ENCODE results near the gene ACSS2.

The ACSS2 gene, protein sequence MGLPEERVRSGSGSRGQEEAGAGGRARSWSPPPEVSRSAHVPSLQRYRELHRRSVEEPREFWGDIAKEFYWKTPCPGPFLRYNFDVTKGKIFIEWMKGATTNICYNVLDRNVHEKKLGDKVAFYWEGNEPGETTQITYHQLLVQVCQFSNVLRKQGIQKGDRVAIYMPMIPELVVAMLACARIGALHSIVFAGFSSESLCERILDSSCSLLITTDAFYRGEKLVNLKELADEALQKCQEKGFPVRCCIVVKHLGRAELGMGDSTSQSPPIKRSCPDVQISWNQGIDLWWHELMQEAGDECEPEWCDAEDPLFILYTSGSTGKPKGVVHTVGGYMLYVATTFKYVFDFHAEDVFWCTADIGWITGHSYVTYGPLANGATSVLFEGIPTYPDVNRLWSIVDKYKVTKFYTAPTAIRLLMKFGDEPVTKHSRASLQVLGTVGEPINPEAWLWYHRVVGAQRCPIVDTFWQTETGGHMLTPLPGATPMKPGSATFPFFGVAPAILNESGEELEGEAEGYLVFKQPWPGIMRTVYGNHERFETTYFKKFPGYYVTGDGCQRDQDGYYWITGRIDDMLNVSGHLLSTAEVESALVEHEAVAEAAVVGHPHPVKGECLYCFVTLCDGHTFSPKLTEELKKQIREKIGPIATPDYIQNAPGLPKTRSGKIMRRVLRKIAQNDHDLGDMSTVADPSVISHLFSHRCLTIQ

DNA sequence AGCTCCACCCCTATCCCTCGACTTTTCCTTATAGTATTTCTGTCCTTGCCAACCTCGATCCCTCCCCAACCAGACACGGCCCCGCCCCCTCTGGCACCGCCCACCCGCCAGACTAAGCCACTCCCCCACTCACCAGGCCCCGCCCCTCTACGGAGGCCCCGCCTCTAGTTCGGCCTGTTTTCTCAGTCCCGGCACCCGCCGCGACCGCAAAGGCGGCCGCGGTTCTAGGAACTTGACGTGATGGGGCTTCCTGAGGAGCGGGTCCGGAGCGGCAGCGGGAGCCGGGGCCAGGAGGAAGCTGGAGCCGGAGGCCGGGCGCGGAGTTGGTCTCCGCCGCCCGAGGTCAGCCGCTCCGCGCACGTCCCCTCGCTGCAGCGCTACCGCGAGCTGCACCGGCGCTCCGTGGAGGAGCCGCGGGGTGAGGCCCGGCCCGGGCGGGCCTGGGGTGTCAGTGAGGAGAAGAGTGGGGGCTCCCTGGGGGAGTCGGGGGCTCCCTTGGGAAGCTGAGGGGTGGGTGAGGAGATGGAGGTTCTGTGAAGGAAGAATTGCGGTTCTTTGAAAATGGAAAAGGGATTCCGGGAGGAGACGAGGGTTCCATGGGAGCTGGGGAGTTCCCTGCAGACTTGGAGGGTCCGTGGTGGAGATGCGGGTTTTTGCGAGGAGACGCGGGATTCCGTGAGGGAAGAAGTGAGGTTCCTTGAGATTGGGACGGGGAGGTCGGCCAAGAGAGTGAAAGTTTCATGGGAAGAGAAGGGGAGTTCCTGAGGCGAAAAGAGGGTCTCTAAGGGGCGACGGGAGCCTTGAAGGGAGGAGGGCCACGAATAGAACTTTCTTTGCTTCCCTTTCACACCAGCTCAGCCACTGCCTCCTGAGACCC is at the start of gene ACSS2:
ACSS2 (plus strand) TSS at position 207 of the 877 bp plus-strand sequence; CDS start at position 241, 34 bp downstream.
- no peak for DNase-seq

DNA sequence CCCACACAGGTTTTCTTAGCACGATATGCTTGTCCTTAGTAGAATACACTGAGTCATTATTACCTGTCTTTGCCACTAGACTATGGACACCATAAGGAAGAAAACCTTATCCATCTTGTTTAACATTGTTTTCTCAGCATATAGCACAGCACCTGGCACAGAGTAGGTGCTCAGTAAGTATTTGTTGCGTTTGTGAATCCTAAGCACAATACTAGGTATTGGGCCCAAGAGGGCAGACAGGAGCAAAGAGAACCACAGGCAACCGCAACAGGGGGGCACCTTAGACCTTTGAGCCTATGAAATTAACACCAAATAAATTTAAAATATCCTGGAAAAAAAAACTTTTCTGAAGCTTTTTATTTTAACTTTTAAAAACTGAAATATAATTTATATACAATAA is 47.2 kb upstream of the ACSS2 start:
- no peak for DNase-seq

DNA sequence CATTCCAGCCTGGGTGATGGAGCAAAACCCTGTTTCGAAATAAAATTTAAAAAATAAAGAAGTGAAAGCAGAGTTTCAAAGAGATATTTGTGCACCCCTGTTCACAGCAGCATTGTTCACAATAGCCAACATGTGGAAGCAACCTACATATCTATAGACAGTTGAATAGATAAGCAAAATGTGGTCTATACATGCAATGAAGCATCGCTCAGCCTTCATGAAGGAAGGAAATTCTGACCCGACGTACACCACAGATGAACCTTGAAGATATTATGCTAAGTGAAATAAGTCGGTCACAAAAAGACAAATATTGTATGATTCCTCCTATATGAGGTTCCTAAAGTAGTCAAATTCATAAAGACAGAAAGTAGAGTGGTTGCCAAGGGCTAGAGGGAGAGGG is 44.5 kb upstream of the ACSS2 start:
- DNase-seq = no peak

DNA sequence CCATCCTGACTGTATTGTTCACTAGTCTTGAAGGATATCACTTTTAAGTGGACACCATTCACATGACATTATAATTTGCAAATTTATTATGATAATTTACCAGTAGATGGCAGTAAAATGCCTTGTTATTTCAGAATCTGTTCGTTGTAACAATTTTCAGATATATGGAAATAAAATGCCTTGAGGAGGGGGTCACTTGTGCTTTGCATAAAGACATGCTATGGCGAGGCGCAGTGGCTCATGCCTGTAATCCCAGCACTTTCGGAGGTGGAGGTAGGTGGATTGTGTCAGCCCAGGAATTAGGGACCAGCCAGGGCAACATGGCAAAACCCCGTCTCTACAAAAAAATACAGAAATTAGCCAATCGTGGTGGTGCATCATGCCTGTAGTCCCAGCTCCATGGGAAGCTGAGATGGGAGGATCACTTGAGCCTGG is 41.9 kb upstream of the ACSS2 start:
- DNase-seq = peak; percentile 58

DNA sequence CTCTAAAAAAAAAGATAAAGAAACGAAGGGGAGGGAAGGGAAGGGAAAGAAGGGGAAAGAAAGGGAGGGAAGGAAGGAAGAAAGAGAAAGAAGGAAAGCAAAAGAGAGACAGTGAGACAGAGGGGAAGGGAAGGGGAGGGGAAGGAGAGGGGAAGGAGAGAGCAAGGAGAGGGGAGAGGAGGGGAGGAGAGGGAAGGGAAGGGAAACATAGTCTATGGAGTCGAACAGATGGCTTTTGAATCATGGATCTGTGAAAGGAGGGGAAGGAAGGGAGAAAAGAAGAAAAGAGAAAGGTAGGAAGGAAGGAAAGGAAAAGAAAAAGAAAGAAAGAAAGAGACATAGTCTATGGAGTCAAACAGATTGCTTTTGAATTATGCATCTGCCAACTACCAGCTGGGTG is 34.3 kb upstream of the ACSS2 start:
- no peak for DNase-seq

DNA sequence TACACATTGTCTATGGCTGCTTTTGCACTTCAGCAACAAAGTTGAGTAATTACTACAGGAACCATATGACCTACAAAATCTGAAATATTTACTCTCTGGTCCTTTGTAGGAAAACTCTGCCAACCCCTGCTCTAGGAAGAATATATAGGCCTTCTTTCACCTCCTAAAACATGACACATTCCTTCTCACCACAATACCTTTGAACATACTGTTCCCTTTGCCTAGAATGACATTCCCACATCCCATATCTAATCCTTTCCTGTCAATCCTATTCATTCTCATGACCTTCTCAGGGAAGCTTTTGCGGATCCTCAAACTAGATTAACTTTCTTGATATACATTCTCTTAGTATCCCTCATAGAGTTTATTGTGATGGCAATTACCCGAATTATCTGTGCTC is 33.0 kb upstream of the ACSS2 start:
- DNase-seq = no peak

DNA sequence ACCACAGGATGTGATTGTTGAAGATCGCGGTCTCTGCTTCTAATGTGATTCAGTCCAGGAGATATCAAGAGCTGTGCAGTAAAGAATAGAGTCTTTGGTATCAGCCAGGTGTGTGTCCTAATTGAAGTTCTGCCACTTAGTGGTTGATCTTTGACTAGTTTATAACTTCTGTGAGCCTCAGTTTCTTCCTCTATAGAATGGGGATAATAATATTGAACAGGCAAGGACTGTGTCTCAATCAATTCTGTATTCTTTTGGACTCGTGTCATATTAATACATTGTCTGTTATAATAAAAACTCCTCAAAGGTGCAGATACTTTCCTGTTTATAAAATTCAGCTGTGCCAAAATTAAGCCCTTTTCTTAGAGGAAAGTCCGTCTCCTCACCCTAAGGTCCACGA is 27.8 kb upstream of the ACSS2 start:
- DNase-seq = no peak

DNA sequence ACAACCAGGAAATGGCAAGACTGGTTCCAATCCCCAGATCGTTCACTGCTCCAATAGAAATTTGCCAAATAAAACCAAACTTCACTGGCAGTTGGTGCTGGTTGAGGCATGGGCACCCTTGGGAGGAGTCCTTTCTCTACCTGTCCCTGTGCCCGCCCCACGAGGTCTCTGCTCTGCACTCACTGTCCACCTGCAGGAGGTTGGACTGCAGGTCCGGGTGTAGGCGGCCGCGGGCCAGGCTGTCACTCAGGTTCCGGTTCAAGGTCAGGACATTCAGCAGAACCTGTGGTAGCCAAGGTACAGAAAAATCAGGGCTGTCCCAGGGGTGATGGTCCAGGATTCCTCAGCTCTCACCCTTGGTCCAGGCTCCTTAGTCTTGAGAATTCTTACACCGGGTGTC is 26.6 kb upstream of the ACSS2 start:
- no peak for DNase-seq

DNA sequence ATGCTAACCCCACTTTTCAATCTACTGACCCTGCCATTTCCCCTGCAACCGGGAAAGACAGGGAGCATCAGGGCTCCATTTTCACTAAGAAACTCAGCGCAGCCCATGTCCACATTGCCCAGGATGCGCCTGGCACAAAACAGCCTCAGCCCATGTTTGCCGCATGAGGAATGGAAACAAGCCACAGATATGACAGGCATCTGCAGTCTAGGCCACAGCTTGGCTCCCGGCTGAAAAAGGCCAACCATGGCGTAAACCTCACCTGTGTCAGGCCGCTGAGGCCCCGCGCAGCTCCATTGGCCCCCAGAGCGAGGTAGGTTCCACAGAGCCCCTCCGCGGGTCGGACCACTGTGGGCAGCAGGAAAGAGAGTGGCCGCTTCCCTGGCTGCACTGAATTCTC is 25.4 kb upstream of the ACSS2 start:
- no peak for DNase-seq

DNA sequence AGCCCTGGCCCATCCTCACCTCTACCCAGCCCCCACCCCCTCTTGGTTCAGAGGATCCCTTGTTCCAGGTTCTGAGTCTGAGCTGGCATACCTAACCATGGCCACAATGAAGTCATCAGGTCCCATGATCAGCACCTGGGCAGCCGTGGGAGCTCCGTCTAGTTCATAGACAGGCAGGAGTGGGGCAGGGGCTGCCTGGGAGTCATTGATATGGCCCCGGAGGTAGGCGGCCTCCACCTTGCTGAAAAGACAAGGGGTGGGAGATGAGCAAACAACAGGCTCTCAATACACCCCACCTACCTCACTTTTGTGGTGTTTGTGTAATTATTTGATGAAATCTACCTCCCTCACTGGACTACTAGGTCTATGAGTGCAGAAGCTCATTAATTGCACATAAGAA is 24.1 kb upstream of the ACSS2 start:
- DNase-seq = no peak

DNA sequence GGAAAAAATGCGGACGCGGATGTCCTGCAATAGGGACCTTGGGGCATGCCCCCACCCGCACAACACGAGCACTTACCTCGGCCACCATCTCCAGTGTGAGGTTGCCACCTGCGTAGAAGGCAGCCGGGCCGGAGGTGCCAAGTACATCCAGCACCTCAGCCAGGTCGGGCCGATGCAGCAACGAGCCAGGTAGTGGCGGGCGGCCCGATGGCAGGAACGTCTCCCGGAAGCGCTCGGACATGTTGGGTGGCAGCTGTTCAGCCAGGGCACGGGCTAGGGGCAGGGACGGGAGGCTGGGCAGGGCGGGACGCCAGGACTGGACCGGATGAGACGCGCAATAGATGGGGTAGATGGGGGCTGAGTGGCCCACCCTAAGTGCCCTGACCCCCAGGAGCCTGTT is 17.0 kb upstream of the ACSS2 start:
- no peak for DNase-seq

DNA sequence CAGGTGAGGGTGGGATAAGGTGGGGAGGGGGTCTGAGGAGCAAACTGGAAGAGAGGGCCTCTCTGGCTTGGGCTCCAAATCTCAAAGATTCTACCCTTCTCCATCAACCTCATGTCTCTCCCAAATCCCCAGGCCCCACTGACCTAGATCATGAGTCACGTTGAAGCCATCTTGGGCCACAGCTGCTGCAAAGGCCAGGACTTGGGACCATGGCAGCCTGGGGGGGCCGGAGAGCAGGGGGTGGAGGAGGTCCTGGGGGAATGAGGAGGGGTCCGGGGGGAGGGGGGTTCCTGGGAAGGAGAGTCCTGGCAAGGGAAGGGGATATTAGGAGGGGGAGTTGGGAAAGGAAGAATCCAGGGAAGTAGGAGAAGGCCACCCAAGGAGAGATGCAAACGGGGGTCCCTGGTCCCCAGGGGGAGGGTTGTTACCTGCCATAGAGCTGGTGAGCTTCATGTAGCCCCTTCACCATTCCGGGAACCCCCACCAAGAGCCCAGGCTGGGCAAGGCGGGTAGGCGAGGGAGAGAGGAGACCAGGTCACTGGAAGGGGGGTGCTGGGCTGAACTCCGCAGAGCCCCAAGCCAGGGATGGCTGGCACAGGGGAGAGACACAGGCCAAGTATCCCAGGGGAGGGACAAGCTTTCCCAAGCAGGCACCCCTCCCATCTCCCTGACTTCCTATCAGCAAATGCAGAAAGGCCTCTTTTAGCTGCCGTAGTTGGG is 16.4 kb upstream of the ACSS2 start:
- DNase-seq = no peak

DNA sequence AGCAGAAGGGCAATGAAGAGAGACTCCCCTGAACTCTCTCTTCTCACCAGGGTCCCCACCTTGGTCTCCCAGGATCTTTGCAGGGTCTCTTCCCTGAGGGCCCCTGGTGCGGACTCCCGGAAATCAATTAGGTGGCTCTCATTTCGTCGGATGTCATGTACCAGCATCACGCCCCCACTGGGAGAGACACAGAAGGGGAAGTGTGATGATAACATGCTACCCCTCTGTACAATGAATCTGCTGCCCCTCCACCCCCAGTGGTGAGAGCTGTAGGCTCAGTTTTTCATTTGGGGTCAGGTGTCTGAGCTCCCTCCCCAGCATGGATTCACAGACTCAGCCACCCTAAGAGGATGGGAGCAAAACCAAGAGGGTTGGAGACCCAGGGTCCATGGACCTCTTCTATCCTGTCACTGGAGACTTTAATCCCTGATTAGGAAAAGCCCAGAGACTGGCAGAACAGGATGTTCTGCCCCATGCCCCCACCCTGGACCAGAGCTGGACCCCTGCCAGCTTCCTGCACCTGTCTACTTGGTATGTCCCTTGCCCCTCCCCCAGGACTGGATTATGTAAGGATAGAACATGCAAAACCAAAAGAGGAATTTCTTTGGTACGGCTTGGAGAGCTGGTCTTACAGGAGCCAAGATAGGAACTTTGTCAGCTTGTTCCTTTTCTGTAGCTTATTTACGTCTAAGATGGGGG is 14.9 kb upstream of the ACSS2 start:
- peak; percentile 72 for DNase-seq

DNA sequence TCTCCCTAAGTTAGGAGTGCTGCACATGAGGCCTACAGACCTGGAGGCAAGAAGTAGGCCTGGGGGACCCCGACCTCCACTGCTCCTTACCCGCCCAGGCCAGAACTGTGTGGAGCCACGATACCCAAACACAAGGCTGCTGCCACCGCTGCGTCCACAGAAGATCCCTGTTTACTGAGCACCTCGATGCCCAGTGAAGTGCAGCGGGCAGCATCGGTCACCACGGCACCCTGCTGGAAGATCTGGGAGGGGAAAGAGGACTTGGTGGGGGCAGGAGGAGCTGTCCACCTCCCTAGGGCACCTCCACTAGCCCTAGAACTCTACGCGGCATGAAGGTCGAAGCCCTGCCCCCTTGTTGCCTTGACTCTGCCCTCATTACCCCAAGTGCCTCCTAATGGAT is 13.7 kb upstream of the ACSS2 start:
- DNase-seq = no peak

DNA sequence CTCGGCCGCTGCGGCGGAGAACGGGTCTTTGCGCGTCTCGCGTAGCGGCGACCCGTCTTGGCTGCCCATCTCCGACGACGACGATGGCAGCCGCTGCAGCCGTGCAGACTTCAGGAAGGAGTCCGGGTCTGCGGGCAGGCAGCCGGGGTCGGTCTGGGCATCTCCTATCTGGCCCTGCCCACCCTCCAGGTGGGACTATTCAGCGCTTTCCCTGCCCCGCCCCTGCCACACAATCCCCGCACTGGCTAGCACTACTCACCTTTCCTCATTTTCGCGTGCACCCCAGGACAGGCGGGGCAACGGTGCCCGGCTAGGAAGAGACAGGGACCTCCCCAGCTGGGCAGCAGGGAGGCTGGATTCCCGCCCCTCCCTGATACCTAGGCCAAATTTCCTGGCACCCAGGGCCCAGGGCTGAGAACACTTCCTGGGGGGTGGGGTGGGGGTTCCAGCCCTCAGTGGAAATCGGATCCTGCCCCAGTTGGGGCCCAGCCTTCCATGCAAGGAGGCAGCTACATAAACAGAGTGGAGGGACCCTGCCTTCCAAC is 12.9 kb upstream of the ACSS2 start:
- DNase-seq = no peak

DNA sequence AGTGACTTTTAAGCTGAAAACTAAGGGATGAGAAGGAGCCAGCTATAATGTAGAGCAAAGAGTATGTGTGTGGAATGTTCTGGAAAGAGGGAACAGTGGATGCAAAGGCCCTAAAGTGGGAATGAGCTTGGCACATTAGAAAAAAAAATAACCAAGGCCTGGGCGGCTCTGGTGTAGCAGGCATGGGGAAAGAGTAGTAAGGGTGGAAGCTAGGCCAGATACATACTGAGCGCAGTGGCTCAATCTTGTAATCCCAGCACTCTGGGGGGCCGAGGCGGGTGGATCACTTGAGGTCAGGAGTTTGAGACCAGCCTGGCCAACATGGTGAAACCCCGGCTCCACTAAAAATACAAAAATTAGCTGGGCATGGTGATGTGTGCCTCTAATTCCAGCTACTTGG is 12.2 kb upstream of the ACSS2 start:
- no peak for DNase-seq

DNA sequence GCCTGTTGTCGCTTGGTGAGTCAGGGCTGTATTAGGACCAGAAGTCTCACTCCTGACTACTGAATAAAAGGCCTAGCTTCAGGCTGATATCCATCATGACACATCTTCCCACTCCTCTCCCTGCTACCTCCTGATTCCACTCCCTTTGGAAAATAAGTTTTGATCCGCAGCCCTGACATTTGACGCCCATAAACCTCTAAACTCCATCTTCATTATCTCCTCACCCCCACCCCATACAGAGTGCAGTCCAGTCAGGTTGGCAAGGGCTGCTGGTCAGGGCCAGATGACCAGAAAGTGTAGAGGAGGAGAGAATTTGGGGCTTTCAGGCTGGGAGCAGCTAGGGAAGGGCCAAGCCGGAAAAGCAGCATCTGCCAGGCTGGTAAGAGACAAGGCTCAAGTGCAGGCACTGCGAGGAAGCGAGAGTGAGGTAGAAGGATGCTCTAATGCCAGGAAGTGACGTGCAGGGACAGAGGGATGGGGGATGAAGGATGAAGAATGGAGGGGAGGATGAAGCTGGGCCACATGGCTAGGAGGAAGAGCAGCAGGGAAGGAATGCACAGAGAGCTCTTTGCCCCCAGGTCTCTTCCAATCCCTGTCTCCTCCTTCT is 5.0 kb upstream of the ACSS2 start:
- no peak for DNase-seq

DNA sequence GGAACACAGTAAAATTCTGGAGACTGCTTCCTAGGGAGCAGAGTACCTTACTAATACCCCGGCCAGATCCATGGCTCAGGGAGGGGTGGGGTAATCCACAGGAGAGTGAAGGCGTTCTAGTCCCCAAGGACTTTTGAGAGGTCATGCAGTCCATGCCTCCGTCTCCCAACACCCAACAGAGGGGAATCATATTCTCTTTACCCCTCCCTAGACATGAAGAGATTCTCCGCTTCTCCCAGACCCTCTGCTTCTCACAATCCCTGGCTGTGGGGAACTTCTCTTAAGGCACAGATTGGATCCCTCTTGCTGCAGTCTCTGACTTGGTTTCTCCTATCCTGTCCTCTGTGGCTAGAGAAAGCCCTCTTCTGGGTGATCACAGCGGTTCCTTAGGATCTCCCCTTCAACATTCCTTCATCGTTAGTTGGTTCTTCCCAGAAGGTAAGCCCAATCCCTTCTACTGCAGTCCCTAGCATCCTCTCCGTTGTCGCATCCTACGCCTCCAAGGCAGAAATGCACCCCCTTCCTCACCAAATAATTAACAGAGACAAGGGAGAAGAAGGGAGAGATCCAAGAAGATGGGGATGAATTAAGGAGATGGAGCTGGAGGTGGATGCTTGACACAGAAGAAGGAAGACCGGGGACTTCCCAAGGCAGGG is 4.3 kb upstream of the ACSS2 start:
- DNase-seq = no peak

DNA sequence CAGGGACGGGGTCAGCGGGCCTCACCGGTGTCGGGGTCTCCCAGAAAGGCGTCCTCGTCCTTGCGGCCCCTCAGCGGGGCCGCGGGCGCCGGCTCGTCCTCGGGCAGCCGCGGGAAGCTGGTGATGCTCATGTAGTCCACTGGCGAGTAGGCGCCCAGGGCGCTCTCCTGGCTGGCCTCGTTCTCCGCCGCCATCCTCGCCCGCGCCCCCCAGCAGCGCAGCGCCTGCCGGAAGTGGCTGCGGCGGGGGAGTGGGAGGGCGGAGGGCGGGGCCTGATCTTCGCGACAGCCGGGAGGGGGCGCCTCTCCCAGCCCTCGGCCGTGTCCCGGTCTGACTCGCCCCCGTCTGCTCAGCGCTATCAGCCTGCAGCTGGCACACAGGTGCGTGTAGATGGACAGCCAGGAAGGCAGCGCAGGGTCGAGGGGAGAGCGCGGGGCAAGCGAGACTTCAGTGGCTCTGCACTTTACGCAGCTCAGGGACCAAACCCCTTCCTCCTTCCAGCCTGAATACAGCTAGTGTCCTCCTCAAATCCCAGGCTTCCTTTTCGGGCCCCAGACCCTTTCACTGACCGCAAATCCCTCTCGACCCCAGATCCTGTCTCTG is 3.7 kb upstream of the ACSS2 start, which contains the start of gene GGT7:
GGT7 (minus strand) TSS at position 235 of the 603 bp plus-strand sequence; CDS start at position 194, 41 bp downstream.
- peak; percentile 78 for DNase-seq

DNA sequence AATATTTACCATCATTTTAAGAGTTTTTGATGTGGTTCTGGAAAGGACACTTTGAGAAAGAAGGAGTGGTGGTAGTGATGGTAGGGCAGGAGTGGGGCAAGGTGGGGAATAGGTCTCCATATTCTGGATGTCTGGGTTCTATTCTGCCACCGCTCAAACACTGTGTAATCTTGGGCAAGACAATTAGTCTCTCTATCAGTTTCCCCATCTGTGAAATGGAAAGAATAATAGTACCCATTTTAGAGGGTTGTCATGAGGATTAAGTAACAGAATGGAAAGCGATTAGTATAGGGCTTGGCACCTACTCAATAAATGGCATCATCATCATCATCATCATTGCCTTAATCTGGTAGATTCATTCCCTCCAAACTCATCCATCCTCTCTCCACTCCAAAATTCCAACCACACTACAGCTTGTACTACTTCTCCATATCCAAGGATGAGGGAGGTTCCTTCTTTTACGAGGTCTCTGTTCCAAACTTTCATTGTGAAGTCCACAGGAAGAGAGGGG is 2.8 kb upstream of the ACSS2 start:
- DNase-seq = no peak
